ENCODE measurements around the gene IL36B.

The IL36B gene

DNA sequence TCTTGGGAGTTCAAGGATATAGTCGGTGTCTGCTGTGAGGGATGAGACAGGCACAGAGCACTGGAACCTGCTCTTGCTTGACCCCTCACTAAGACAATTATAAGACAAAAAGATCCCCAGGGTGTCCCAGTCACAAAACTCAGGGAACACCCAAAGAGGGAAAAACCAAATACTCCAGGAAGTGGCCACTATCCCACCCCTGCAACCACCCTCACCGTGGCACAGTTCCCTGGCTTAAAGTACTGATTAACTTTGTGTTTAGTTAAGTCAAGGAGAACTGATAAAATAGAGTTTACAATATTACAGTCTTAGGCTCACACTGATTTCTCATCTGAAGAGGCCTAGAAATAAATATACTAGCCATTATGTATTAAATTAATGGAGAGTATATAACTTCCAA, 13.5 kb downstream of the IL36B start:
- no peak for ATAC-seq
- TF ChIP-seq ZFP3 (CRISPR knock-in tag; IDR thresholded peaks at IDR 0.05) (no peak), ZNF8 (CRISPR knock-in tag; IDR thresholded peaks at IDR 0.05) (no peak), RARB (CRISPR knock-in tag; IDR thresholded peaks at IDR 0.05) (no peak), ZNF565 (CRISPR knock-in tag; conservative IDR thresholded peaks at IDR 0.05; ENCODE audit: low read depth) (no peak), ZNF70 (CRISPR knock-in tag; IDR thresholded peaks at IDR 0.05) (no peak)

- no peak for ATAC-seq
- no peak for TF ChIP-seq ESRRG (CRISPR knock-in tag; IDR thresholded peaks at IDR 0.05)
- TF ChIP-seq, protein P1, sequence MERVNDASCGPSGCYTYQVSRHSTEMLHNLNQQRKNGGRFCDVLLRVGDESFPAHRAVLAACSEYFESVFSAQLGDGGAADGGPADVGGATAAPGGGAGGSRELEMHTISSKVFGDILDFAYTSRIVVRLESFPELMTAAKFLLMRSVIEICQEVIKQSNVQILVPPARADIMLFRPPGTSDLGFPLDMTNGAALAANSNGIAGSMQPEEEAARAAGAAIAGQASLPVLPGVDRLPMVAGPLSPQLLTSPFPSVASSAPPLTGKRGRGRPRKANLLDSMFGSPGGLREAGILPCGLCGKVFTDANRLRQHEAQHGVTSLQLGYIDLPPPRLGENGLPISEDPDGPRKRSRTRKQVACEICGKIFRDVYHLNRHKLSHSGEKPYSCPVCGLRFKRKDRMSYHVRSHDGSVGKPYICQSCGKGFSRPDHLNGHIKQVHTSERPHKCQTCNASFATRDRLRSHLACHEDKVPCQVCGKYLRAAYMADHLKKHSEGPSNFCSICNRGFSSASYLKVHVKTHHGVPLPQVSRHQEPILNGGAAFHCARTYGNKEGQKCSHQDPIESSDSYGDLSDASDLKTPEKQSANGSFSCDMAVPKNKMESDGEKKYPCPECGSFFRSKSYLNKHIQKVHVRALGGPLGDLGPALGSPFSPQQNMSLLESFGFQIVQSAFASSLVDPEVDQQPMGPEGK (CRISPR knock-in tag; IDR thresholded peaks at IDR 0.05; ENCODE audit: borderline replicate concordance): no peak
- TF ChIP-seq ARNTL (CRISPR knock-in tag; IDR thresholded peaks at IDR 0.05; ENCODE audit: borderline replicate concordance, low read depth): no peak
- no peak for TF ChIP-seq CSRNP3 (CRISPR knock-in tag; IDR thresholded peaks at IDR 0.05)
- TF ChIP-seq TCF4 (CRISPR knock-in tag; IDR thresholded peaks at IDR 0.05; ENCODE audit: borderline replicate concordance): no peak
- no peak for TF ChIP-seq OSR1 (CRISPR knock-in tag; IDR thresholded peaks at IDR 0.05)
- no peak for TF ChIP-seq ZFP30 (CRISPR knock-in tag; IDR thresholded peaks at IDR 0.05)
- TF ChIP-seq BACH2 (CRISPR knock-in tag; IDR thresholded peaks at IDR 0.05; ENCODE audit: borderline replicate concordance): no peak
Observed at GRCh38 chr2:113038291-113038690, 14.4 kb downstream of the IL36B start.

DNA sequence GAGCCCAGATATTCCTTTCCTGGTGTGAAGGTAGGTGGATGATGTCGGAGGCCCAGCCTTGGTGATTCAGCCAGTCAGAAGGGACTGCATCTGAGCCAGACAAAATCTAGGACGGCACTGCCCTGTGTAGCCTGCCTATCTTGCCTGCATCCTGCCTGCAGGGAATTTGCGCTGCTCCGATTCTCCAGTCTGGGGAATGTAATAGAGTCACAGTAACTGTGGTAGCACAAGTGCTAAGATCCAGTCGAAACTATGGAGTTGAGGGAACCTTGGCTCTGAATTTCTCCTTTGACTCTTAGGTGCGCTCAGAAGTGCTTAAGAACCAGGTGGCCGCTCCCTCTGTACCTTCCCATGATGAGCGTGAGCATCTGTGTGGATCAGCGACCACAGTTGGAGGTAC, 15.9 kb downstream of the IL36B start:
- ATAC-seq: no peak
- TF ChIP-seq, protein P2, sequence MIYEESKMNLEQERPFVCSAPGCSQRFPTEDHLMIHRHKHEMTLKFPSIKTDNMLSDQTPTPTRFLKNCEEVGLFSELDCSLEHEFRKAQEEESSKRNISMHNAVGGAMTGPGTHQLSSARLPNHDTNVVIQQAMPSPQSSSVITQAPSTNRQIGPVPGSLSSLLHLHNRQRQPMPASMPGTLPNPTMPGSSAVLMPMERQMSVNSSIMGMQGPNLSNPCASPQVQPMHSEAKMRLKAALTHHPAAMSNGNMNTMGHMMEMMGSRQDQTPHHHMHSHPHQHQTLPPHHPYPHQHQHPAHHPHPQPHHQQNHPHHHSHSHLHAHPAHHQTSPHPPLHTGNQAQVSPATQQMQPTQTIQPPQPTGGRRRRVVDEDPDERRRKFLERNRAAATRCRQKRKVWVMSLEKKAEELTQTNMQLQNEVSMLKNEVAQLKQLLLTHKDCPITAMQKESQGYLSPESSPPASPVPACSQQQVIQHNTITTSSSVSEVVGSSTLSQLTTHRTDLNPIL (CRISPR knock-in tag; IDR thresholded peaks at IDR 0.05; ENCODE audit: low read depth): no peak
- TF ChIP-seq PPARA (CRISPR knock-in tag; IDR thresholded peaks at IDR 0.05; ENCODE audit: borderline replicate concordance): no peak
- TF ChIP-seq BACH2 (CRISPR knock-in tag; IDR thresholded peaks at IDR 0.05; ENCODE audit: borderline replicate concordance): no peak

- ATAC-seq: no peak
- TF ChIP-seq SNAI2 (CRISPR knock-in tag; IDR thresholded peaks at IDR 0.05) (no peak), ARNTL (CRISPR knock-in tag; IDR thresholded peaks at IDR 0.05; ENCODE audit: borderline replicate concordance, low read depth) (no peak), CSDC2 (CRISPR knock-in tag; IDR thresholded peaks at IDR 0.05) (no peak), BACH2 (CRISPR knock-in tag; IDR thresholded peaks at IDR 0.05; ENCODE audit: borderline replicate concordance) (no peak), ZNF8 (CRISPR knock-in tag; IDR thresholded peaks at IDR 0.05) (no peak), ZNF565 (CRISPR knock-in tag; conservative IDR thresholded peaks at IDR 0.05; ENCODE audit: low read depth) (no peak), TSHZ2 (CRISPR knock-in tag; IDR thresholded peaks at IDR 0.05) (no peak), GLIS3 (CRISPR knock-in tag; IDR thresholded peaks at IDR 0.05) (no peak)
- TF ChIP-seq, protein P2 (CRISPR knock-in tag; IDR thresholded peaks at IDR 0.05; ENCODE audit: low read depth): no peak
Observed at GRCh38 chr2:113034016-113034415, 18.7 kb downstream of the IL36B start.
